Tibial artery (tissue), 4 donors: ENCODE data around the gene ATF7IP2.
"Not testable (repeated sequence)": the region's sequence is repeated elsewhere in the genome, so short reads cannot be mapped to it uniquely, and the experiment has no call there.

Experiments
- DNase-seq, 2 donors: peaks; one replicate each; pipeline ENCODE4 v3.0.0-alpha.2; 2019
- H3K27ac ChIP-seq, 2 donors: fragments of 200-600 bp; sonication (generic) in 1 of 2; 1 replicate in 1 of 2; 2 replicates in 1 of 2; pipeline ENCODE4 v1.5.1; 2018 to 2019; ENCODE audit warnings: mild to moderate bottlenecking in 1 of 2
- H3K27me3 ChIP-seq, 2 donors: fragments of 200-600 bp; sonication (generic) in 1 of 2; one replicate each; pipeline versions ENCODE4 v1.5.1 to v1.6.0; 2016 to 2019
- H3K36me3 ChIP-seq, 3 donors: fragments of 200-600 bp; sonication (generic) in 2 of 3; one replicate each; pipeline ENCODE4 v1.5.1; 2016 to 2019; ENCODE audit warnings: mild to moderate bottlenecking in 2 of 3
- H3K4me1 ChIP-seq, 4 donors: fragments of 200-600 bp; sonication (generic) in 2 of 4; 1 replicate in 3 of 4; 2 replicates in 1 of 4; pipeline ENCODE4 v1.5.1; 2016 to 2019
- H3K4me3 ChIP-seq, 2 donors: fragments of 200-600 bp; sonication (generic) in 1 of 2; 1 replicate in 1 of 2; 2 replicates in 1 of 2; pipeline ENCODE4 v1.5.1; 2018 to 2019; ENCODE audit warnings: mild to moderate bottlenecking in 2 of 2
- H3K9me3 ChIP-seq, 3 donors: fragments of 200-600 bp; sonication (generic) in 1 of 3; one replicate each; pipeline ENCODE4 v1.5.1; 2016 to 2019
- intact Hi-C: fragments of 100-400 bp; cut with DNase I; formaldehyde crosslinking; loops from one replicate; pipeline ENCODE4 v1.15.0; 2023; ENCODE audit warnings: low total_unique reads
- TF ChIP-seq, protein P1 (sequence below), 2 experiments: fragments of 200-600 bp in 1 of 2; fragments of 450-650 bp in 1 of 2; IDR thresholded peaks; one replicate each; pipeline ENCODE4 v1.5.1; 2017 to 2019; ENCODE audit warnings: antibody characterized with exemption in 2 of 2, mild to moderate bottlenecking in 1 of 2, moderate library complexity in 1 of 2

Gene ATF7IP2

GRCh38 chr16:10362077-10362863, 23.6 kb upstream of the ATF7IP2 start:
- Histone ChIP-seq H3K27ac (no peak overlapping the region), H3K4me1 (no peaks in the 10 kb centered on the region), H3K36me3 (no peaks in the 10 kb centered on the region), H3K9me3 (no peaks in the 10 kb centered on the region), H3K27me3 (peaks cover 0 to 4% of the 10 kb centered on the region in 2 donors), H3K4me3 (no peak overlapping the region)
- no peak for DNase-seq
- TF ChIP-seq, protein P1, sequence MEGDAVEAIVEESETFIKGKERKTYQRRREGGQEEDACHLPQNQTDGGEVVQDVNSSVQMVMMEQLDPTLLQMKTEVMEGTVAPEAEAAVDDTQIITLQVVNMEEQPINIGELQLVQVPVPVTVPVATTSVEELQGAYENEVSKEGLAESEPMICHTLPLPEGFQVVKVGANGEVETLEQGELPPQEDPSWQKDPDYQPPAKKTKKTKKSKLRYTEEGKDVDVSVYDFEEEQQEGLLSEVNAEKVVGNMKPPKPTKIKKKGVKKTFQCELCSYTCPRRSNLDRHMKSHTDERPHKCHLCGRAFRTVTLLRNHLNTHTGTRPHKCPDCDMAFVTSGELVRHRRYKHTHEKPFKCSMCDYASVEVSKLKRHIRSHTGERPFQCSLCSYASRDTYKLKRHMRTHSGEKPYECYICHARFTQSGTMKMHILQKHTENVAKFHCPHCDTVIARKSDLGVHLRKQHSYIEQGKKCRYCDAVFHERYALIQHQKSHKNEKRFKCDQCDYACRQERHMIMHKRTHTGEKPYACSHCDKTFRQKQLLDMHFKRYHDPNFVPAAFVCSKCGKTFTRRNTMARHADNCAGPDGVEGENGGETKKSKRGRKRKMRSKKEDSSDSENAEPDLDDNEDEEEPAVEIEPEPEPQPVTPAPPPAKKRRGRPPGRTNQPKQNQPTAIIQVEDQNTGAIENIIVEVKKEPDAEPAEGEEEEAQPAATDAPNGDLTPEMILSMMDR (IDR thresholded peaks at IDR 0.05) = no peak
- intact Hi-C loops = no loop called here

GRCh38 chr16:10362864-10363197, 23.0 kb upstream of the ATF7IP2 start:
- H3K36me3 ChIP-seq, H3K27ac ChIP-seq, H3K4me1 ChIP-seq, H3K4me3 ChIP-seq, H3K27me3 ChIP-seq, DNase-seq, H3K9me3 ChIP-seq, intact Hi-C loops: not testable (repeated sequence)

DNA sequence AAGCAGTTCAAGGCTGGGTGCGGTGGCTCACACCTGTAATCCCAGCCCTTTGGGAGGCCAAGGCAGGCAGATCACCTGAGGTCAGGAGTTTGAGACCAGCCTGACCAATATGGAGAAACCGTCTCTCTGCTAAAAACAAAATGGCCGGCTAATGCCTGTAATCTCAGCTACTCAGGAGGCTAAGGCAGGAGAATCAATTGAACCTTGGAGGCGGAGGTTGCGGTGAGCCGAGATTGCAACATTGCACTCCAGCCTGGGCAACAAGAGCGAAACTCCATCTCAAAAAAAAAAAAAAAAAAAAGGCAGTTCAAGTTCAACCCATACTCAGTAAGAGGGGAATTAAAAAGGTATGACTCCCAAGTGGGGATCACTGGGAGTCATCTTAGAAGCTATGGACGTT, 19.2 kb upstream of the ATF7IP2 start:
- intact Hi-C loops, H3K27ac ChIP-seq, H3K36me3 ChIP-seq, H3K27me3 ChIP-seq, H3K9me3 ChIP-seq, H3K4me1 ChIP-seq, DNase-seq, H3K4me3 ChIP-seq: not testable (repeated sequence)

DNA sequence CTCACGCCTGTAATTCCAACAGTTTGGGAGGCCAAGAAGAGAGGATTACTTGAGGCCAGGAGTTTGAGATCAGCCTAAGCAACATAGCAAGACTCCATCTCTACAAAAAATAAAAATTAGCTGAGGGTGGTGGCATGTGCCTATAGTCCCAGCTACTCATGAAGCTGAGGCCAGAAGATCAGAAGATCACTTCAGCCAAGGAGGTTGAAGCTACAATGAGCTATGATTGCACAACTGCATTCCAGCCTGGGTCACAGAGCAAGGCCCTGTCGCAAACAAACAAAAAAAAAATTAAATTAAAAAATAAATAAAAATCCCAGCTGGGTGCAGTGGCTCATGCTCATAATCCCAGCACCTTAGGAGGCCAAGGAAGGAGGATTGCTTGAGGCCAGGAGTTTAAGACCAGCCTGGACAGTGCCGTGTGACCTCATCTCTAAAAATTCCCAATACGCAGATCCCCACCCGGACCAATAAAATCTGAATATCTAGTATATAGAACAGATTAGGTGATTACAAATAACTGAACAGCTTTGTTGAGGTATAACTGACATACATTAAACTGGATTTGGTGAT, 18.2 kb upstream of the ATF7IP2 start:
- no peak overlapping the region for H3K4me3 ChIP-seq
- intact Hi-C loops = no loop called here

GRCh38 chr16:10368969-10369551, 16.8 kb upstream of the ATF7IP2 start:
- DNase-seq = no peak
- H3K27ac ChIP-seq = no peak overlapping the region
- TF ChIP-seq, protein P1 (IDR thresholded peaks at IDR 0.05) = no peak
- peaks cover 0 to 9% (median 0%) of the 10 kb centered on the region in 3 donors for H3K9me3 ChIP-seq
- H3K36me3 ChIP-seq = no peaks in the 10 kb centered on the region
- no peak overlapping the region for H3K4me3 ChIP-seq
- no peaks in the 10 kb centered on the region for H3K4me1 ChIP-seq
- peaks cover 0 to 4% of the 10 kb centered on the region in 2 donors for H3K27me3 ChIP-seq
- intact Hi-C loops = no loop called here

More for the DNA sequence above, 18.2 kb upstream of the ATF7IP2 start:
- Histone ChIP-seq H3K27me3 (peaks cover 0 to 4% of the 10 kb centered on the region in 2 donors), H3K9me3 (peaks cover 0 to 9% (median 0%) of the 10 kb centered on the region in 3 donors), H3K36me3 (no peaks in the 10 kb centered on the region), H3K27ac (no peak overlapping the region), H3K4me1 (no peaks in the 10 kb centered on the region)
- DNase-seq = no peak
- TF ChIP-seq, protein P1 (IDR thresholded peaks at IDR 0.05) = no peak

- Histone ChIP-seq H3K4me1 (no peaks in the 10 kb centered on the region), H3K9me3 (peaks cover 0 to 9% (median 0%) of the 10 kb centered on the region in 3 donors), H3K36me3 (no peaks in the 10 kb centered on the region), H3K27me3 (peaks cover 0 to under 1% of the 10 kb centered on the region in 2 donors), H3K27ac (no peak overlapping the region), H3K4me3 (no peak overlapping the region)
- TF ChIP-seq, protein P1 (IDR thresholded peaks at IDR 0.05) = no peak
- intact Hi-C loops = no loop called here
- DNase-seq = no peak
These were observed 15.7 kb upstream of the ATF7IP2 start for GRCh38 chr16:10370096-10370726.
